ENCODE measurements around the gene SPIN1. TPM values are rescaled to one million over a fixed set of nuclear protein-coding genes. Genes with fewer than 3 reads are reported as not detected.

SPIN1 gene
- total and polyA plus RNA-seq, 2 donors (not counting 1 experiment from before 2014, with no cell fraction given): 9.9 to 24.9 TPM

GRCh38 chr9:88476491-88477271, 88.4 kb downstream of the SPIN1 start:
- H3K36me3 ChIP-seq (replicated peaks in 1 of 2; ENCODE audit: control extremely low read depth in 1 of 2, control insufficient read depth in 1 of 2, extremely low read depth in 1 of 2, insufficient read depth in 2 of 2, low read length in 1 of 2): peaks cover 1 to 14% of the 10 kb centered on the region in 2 experiments
- 48% methylated on average over 10 of the region's 11 CpGs for WGBS (ENCODE audit: insufficient coverage)
- TF ChIP-seq EZH2 (IDR thresholded peaks at IDR 0.05; ENCODE audit: borderline replicate concordance, insufficient read depth, low read depth, low read length, poor library complexity, severe bottlenecking) (no peak), CTCF (IDR thresholded peaks at IDR 0.05) (no peak)
- no peaks in the 10 kb centered on the region for H3K4me1 ChIP-seq (ENCODE audit: control insufficient read depth in 2 of 2, insufficient read depth in 2 of 2, low read length in 2 of 2)
- H3K4me3 ChIP-seq (ENCODE audit: control extremely low read depth in 1 of 5, extremely low read depth in 1 of 5, insufficient read depth in 1 of 5, low read depth in 2 of 5, low read length in 4 of 5): no peak overlapping the region
- H3K27ac ChIP-seq (ENCODE audit: low read length in 2 of 2): no peak overlapping the region
- CTCF ChIA-PET: no interaction called here
- H3K9me3 ChIP-seq (ENCODE audit: control extremely low read depth in 1 of 3, control insufficient read depth in 2 of 3, insufficient read depth in 1 of 3, low read length in 2 of 3): no peaks in the 10 kb centered on the region
- H3K79me2 ChIP-seq (ENCODE audit: control insufficient read depth, insufficient read depth, low read length): no peaks in the 10 kb centered on the region
- DNase-seq (no peak), ATAC-seq (ENCODE audit: low read depth) (no peak)
- no peaks in the 10 kb centered on the region for H3K27me3 Mint-ChIP-seq
- H4K20me1 ChIP-seq (ENCODE audit: control insufficient read depth, insufficient read depth, low read length, poor library complexity, severe bottlenecking): no peaks in the 10 kb centered on the region
- no peak overlapping the region for H3K9ac ChIP-seq (ENCODE audit: low read length)
- no peak overlapping the region for H3K4me2 ChIP-seq (replicated peaks; ENCODE audit: low read depth, low read length, poor library complexity, severe bottlenecking)
- intact Hi-C loops (cut with micrococcal nuclease): no loop called here
- H3K27ac Mint-ChIP-seq: no peak overlapping the region
- no peak overlapping the region for H3K4me3 Mint-ChIP-seq
- H2AFZ ChIP-seq (ENCODE audit: insufficient read depth, low read depth, low read length, poor library complexity, severe bottlenecking): no peak overlapping the region
- POLR2A ChIA-PET: no interaction called here
- no peaks in the 10 kb centered on the region for H3K27me3 ChIP-seq (replicated peaks in 1 of 4; ENCODE audit: control extremely low read depth in 1 of 4, control insufficient read depth in 3 of 4, insufficient read depth in 4 of 4, low read length in 3 of 4)
- H3K9me3 Mint-ChIP-seq (ENCODE audit: insufficient read depth): no peaks in the 10 kb centered on the region
- H3K4me1 Mint-ChIP-seq: no peaks in the 10 kb centered on the region

- Mint-ChIP-seq H3K9me3 (ENCODE audit: insufficient read depth) (no peaks in the 10 kb centered on the region), H3K4me1 (no peaks in the 10 kb centered on the region), H3K4me3 (no peak overlapping the region), H3K27me3 (no peaks in the 10 kb centered on the region), H3K27ac (no peak overlapping the region)
- POLR2A ChIA-PET: no interaction called here
- no peaks in the 10 kb centered on the region for H3K9me3 ChIP-seq (ENCODE audit: control extremely low read depth in 1 of 3, control insufficient read depth in 2 of 3, insufficient read depth in 1 of 3, low read length in 2 of 3)
- H3K9ac ChIP-seq (ENCODE audit: low read length): no peak overlapping the region
- no peaks in the 10 kb centered on the region for H3K79me2 ChIP-seq (ENCODE audit: control insufficient read depth, insufficient read depth, low read length)
- H3K4me2 ChIP-seq (replicated peaks; ENCODE audit: low read depth, low read length, poor library complexity, severe bottlenecking): no peak overlapping the region
- ATAC-seq (ENCODE audit: low read depth) (no peak), DNase-seq (no peak)
- CTCF ChIA-PET: no interaction called here
- no peak overlapping the region for H3K4me3 ChIP-seq (ENCODE audit: control extremely low read depth in 1 of 5, extremely low read depth in 1 of 5, insufficient read depth in 1 of 5, low read depth in 2 of 5, low read length in 4 of 5)
- H3K36me3 ChIP-seq (replicated peaks in 1 of 2; ENCODE audit: control extremely low read depth in 1 of 2, control insufficient read depth in 1 of 2, extremely low read depth in 1 of 2, insufficient read depth in 2 of 2, low read length in 1 of 2): peaks cover 1 to 14% of the 10 kb centered on the region in 2 experiments
- WGBS (ENCODE audit: insufficient coverage): no CpG with 5 or more reads among the region's 3 CpGs
- no peaks in the 10 kb centered on the region for H4K20me1 ChIP-seq (ENCODE audit: control insufficient read depth, insufficient read depth, low read length, poor library complexity, severe bottlenecking)
- TF ChIP-seq EZH2 (IDR thresholded peaks at IDR 0.05; ENCODE audit: borderline replicate concordance, insufficient read depth, low read depth, low read length, poor library complexity, severe bottlenecking) (no peak), CTCF (IDR thresholded peaks at IDR 0.05) (no peak)
- H3K27ac ChIP-seq (ENCODE audit: low read length in 2 of 2): no peak overlapping the region
- H3K27me3 ChIP-seq (replicated peaks in 1 of 4; ENCODE audit: control extremely low read depth in 1 of 4, control insufficient read depth in 3 of 4, insufficient read depth in 4 of 4, low read length in 3 of 4): no peaks in the 10 kb centered on the region
- intact Hi-C loops (cut with micrococcal nuclease): no loop called here
- no peak overlapping the region for H2AFZ ChIP-seq (ENCODE audit: insufficient read depth, low read depth, low read length, poor library complexity, severe bottlenecking)
- H3K4me1 ChIP-seq (ENCODE audit: control insufficient read depth in 2 of 2, insufficient read depth in 2 of 2, low read length in 2 of 2): no peaks in the 10 kb centered on the region
These were observed 89.1 kb downstream of the SPIN1 start for GRCh38 chr9:88477300-88477751.

All from B cell (primary cell).